PC-3 (cell line): Measurements from ENCODE around the gene FBXW4. TPM values are rescaled to one million over a fixed set of nuclear protein-coding genes. Genes with fewer than 3 reads are reported as not detected.
A peak's percentile ranks its signal among the peaks of the same experiment; 100 is the strongest.

ENCODE experiments used
- ATAC-seq: fragments of 200-7000 bp; cut with Tn5 transposase; 2 replicates; pipeline ENCODE4 v1.9.1; 2020; ENCODE audit warnings: mild to moderate bottlenecking, moderate library complexity
- BruUV-seq: library from RNA; stranded (reverse); fragments of 400-500 nt; replicated peaks from 2 replicates; lab custom pipeline; 2021; lab: Mats Ljungman, UMichigan
- CTCF ChIA-PET: fragments of 300-600 bp; sonication (Branson Sonifier 250); formaldehyde crosslinking; loops from one replicate; lab custom pipeline; 2022; ENCODE audit warnings: antibody characterized with exemption; lab: Charles Lee
- POLR2A ChIA-PET: fragments of 300-600 bp; sonication (Branson Sonifier 250); formaldehyde crosslinking; loops from one replicate; lab custom pipeline; 2022; ENCODE audit warnings: antibody characterized with exemption; ENCODE audit not compliant: unreplicated experiment; lab: Charles Lee
- DNase-seq: peaks from one replicate; pipeline ENCODE4 v3.0.0-alpha.2; 2015
- H2AFZ ChIP-seq: fragments of 300-600 bp; sonication (generic); 2 replicates; pipeline ENCODE4 v1.6.0; 2016; ENCODE audit warnings: antibody characterized with exemption, low read length
- H3F3A ChIP-seq: fragments of 300-600 bp; sonication (generic); one replicate; pipeline ENCODE4 v1.6.0; 2017; ENCODE audit warnings: antibody characterized with exemption, low read length, control low read depth, mild to moderate bottlenecking; ENCODE audit not compliant: unreplicated experiment
- H3K27ac ChIP-seq: fragments of 300-600 bp; sonication (generic); 2 replicates; pipeline ENCODE4 v1.5.1; 2016; ENCODE audit warnings: mild to moderate bottlenecking, low read length
- H3K27me3 ChIP-seq: fragments of 300-600 bp; sonication (generic); 2 replicates; pipeline ENCODE4 v1.6.1; 2016; ENCODE audit warnings: low read length, mixed read lengths
- H3K36me3 ChIP-seq: fragments of 300-600 bp; sonication (generic); 2 replicates; pipeline ENCODE4 v1.6.1; 2016; ENCODE audit warnings: low read depth, mixed run types, low read length, mixed read lengths
- H3K4me1 ChIP-seq: fragments of 300-600 bp; sonication (generic); 2 replicates; pipeline ENCODE4 v1.5.1; 2016; ENCODE audit warnings: low read length; ENCODE audit not compliant: insufficient read depth
- H3K4me2 ChIP-seq: fragments of 300-600 bp; sonication (generic); 2 replicates; pipeline ENCODE4 v1.6.0; 2016; ENCODE audit warnings: low read length
- H3K4me3 ChIP-seq: fragments of 300-600 bp; sonication (generic); 2 replicates; pipeline ENCODE4 v1.5.1; 2016; ENCODE audit warnings: mild to moderate bottlenecking, low read length, mixed read lengths
- H3K79me2 ChIP-seq: fragments of 300-600 bp; sonication (generic); 2 replicates; pipeline ENCODE4 v1.6.1; 2017; ENCODE audit warnings: low read length, mixed read lengths
- H3K9ac ChIP-seq: fragments of 300-600 bp; sonication (generic); 2 replicates; pipeline ENCODE4 v1.6.0; 2016; ENCODE audit warnings: mild to moderate bottlenecking, low read length
- H3K9me2 ChIP-seq: fragments of 300-600 bp; sonication (generic); replicated peaks from 2 replicates; pipeline ENCODE4 v1.6.1; 2016; ENCODE audit warnings: mixed run types, low read length, mixed read lengths
- H3K9me3 ChIP-seq: fragments of 300-600 bp; sonication (generic); 2 replicates; pipeline ENCODE4 v1.6.1; 2016; ENCODE audit warnings: low read length, mixed read lengths
- H4K20me1 ChIP-seq: fragments of 300-600 bp; sonication (generic); 2 replicates; pipeline ENCODE4 v1.6.1; 2016; ENCODE audit warnings: low read length, mixed read lengths
- CTCF ChIP-seq: fragments of 300-600 bp; sonication (generic); conservative IDR thresholded peaks from 2 replicates; pipeline ENCODE4 v1.5.1; 2017; ENCODE audit warnings: antibody characterized with exemption, low read depth, mild to moderate bottlenecking, low read length
- EZH2 ChIP-seq: fragments of 300-600 bp; sonication (generic); IDR thresholded peaks from one replicate; pipeline ENCODE4 v1.6.1; 2017; ENCODE audit warnings: antibody characterized with exemption, mild to moderate bottlenecking, low read length; ENCODE audit not compliant: unreplicated experiment
- EZH2phosphoT487 ChIP-seq: fragments of 300-600 bp; sonication (generic); IDR thresholded peaks from 2 replicates; pipeline ENCODE4 v1.6.1; 2018; ENCODE audit warnings: mild to moderate bottlenecking, antibody characterized with exemption, low read length, borderline replicate concordance
- intact Hi-C: fragments of 100-400 bp; cut with micrococcal nuclease; formaldehyde crosslinking; loops from 2 replicates; pipeline ENCODE4 v1.9.0; 2023
- total RNA-seq: library from RNA; depleted of rRNA; stranded (reverse); fragments of >200 nt; gene quantifications from 2 replicates; pipeline ENCODE4 v1.2.3, GENCODE V29; 2014

FBXW4 gene
- total RNA-seq, 1 experiment from 2014 or later, result 18.8 TPM

DNA sequence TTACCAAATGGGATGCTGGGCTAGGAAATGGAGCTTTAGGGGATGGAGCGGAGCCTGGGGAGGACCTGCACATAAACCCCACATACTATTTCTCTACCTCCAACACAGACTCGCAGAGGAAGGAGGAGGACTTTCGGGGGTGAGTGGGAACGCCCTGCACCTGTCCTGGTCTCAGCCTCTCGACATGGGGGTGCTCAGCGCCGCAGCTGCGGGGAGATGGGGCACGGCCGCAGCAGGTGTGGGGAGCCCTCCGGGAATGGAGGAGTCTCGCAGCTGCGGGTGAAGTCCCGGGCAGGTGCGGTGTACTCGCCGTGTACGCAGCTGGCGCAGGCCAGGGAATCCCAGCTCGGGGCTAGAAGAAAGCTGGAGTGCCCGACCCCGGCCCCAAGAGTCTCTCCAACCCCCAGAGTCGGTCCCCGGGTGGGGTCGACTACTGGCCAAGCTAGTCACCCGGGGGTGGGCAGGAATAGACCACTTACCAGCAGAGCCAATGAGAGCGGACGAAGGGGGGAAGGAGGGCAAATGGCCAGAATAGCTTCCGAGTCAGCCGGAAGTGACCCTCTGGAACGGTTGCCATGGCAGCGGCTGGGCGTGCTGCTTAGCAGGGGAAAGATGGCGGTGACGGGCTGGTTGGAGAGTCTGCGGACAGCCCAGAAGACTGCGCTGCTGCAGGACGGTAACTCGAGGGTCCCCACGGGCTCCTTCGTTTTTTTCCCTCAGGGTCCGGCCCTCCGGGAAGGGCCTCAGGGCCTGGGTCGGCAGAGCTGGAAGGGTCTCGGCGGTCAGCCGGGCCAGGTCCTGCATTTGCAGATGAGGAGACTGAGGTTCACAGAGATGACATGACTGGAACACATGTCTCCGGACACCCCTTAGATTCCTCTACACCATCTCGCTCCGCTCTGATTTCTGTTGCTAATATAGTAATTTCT lies 107.0 kb downstream of the FBXW4 start, which contains the start of the genes DPCD and POLL:
Gene DPCD (plus strand): TSS at position 597 of the 929 bp plus-strand sequence. CDS start 16 bp downstream, at position 613.
Gene POLL (minus strand): TSS at position 533 of the 929 bp plus-strand sequence. CDS start 897 bp downstream, outside the sequence.
- ChIA-PET CTCF (interaction anchor here (1.2 to 1.3 kb wide), 2 partner anchors 14 to 17 kb away, joined by 3 to 8 read pairs; no protein-coding TSS in a partner anchor), POLR2A (no interaction called here)
- Histone ChIP-seq H3K4me3 (peak within 1 kb of the TSS; percentile 98), H3K27me3 (no peaks in the 10 kb centered on the region), H3K9me3 (no peaks in the 10 kb centered on the region), H3F3A (no peaks in the 10 kb centered on the region), H3K27ac (no peak within 1 kb of the TSS), H3K9me2 (no peaks in the 10 kb centered on the region), H2AFZ (peak within 1 kb of the TSS; percentile 89), H3K9ac (peak within 1 kb of the TSS; percentile 89), H3K79me2 (peaks cover 24% of the 10 kb centered on the region), H3K4me1 (peaks cover 13% of the 10 kb centered on the region), H3K36me3 (0 out of 2 replicates have a peak, but pooled peaks cover 3% of the 10 kb centered on the region), H3K4me2 (peak within 1 kb of the TSS; percentile 85), H4K20me1 (no peaks in the 10 kb centered on the region)
- BruUV-seq, result TSS peak; percentile 55
- ATAC-seq (peak; percentile 96), DNase-seq (peak; percentile 90)
- no peak for TF ChIP-seq EZH2
- no peak for TF ChIP-seq EZH2phosphoT487
- no peak for TF ChIP-seq CTCF
- intact Hi-C loops, result loop anchor here (5.0 kb wide), 1 partner anchor 194 kb away; the partner anchor contains the start of gene NPM3

GRCh38 chr10:101585841-101586240 lies 109.1 kb downstream of the FBXW4 start:
- DNase-seq (no peak), ATAC-seq (no peak)
- peaks cover 13% of the 10 kb centered on the region for H3K4me1 ChIP-seq
- no peaks in the 10 kb centered on the region for H4K20me1 ChIP-seq
- no peaks in the 10 kb centered on the region for H3K27me3 ChIP-seq
- H3K4me2 ChIP-seq, result no peak overlapping the region
- no peaks in the 10 kb centered on the region for H3F3A ChIP-seq
- H3K36me3 ChIP-seq, result 0 out of 2 replicates have a peak, but pooled peaks cover 3% of the 10 kb centered on the region
- no peak for TF ChIP-seq EZH2phosphoT487
- no peak for TF ChIP-seq EZH2
- H3K4me3 ChIP-seq, result no peak overlapping the region
- ChIA-PET POLR2A (no interaction called here), CTCF (no interaction called here)
- H2AFZ ChIP-seq, result no peak overlapping the region
- intact Hi-C loops, result loop anchor here (5.0 kb wide), 1 partner anchor 196 kb away; the partner anchor contains the start of gene NPM3
- H3K9me3 ChIP-seq, result no peaks in the 10 kb centered on the region
- peaks cover 24% of the 10 kb centered on the region for H3K79me2 ChIP-seq
- BruUV-seq, result no TSS peak
- H3K9me2 ChIP-seq, result no peaks in the 10 kb centered on the region
- H3K27ac ChIP-seq, result no peak overlapping the region
- H3K9ac ChIP-seq, result no peak overlapping the region
